Breast epithelium (tissue), 3 donors: Measurements from ENCODE around the gene KRT4.

Source experiments
- POLR2A ChIP-seq: fragments of 450-650 bp; IDR thresholded peaks from one replicate; pipeline ENCODE4 v1.6.1; 2016; ENCODE audit warnings: antibody characterized with exemption, mild to moderate bottlenecking, moderate library complexity
- POLR2AphosphoS5 ChIP-seq, 3 donors: sonication (generic); formaldehyde crosslinking; IDR thresholded peaks; one replicate each; pipeline ENCODE4 v1.6.1; 2017; ENCODE audit warnings: antibody characterized with exemption in 3 of 3
- TF ChIP-seq, protein P1 (sequence below), 3 donors: fragments of 450-650 bp; IDR thresholded peaks; one replicate each; pipeline ENCODE4 v1.5.1; 2016 to 2017; ENCODE audit warnings: antibody characterized with exemption in 3 of 3, mild to moderate bottlenecking in 3 of 3, moderate library complexity in 3 of 3

DNA sequence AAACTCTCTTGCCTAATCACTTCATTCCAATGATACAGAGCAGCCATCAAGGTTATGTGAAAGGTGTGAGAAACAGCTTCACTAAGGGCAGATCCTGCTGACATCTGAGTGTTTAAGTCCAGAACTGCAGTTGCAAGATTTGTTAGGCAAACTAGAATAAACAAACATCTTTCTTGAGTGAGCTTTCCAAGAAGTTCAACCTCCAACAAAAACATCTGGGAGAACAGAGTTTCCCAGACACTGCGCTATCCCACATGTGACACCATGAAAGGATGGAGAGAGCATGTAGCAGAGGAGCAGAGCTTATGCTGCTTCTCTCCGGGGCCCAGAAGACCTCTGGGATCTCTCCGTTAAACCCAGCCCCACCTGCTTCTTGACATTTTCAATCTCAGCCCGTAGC, 42.4 kb downstream of the KRT4 start:
- TF ChIP-seq POLR2A (no peak), POLR2AphosphoS5 (IDR thresholded peaks at IDR 0.05) (no peak)
- TF ChIP-seq, protein P1, sequence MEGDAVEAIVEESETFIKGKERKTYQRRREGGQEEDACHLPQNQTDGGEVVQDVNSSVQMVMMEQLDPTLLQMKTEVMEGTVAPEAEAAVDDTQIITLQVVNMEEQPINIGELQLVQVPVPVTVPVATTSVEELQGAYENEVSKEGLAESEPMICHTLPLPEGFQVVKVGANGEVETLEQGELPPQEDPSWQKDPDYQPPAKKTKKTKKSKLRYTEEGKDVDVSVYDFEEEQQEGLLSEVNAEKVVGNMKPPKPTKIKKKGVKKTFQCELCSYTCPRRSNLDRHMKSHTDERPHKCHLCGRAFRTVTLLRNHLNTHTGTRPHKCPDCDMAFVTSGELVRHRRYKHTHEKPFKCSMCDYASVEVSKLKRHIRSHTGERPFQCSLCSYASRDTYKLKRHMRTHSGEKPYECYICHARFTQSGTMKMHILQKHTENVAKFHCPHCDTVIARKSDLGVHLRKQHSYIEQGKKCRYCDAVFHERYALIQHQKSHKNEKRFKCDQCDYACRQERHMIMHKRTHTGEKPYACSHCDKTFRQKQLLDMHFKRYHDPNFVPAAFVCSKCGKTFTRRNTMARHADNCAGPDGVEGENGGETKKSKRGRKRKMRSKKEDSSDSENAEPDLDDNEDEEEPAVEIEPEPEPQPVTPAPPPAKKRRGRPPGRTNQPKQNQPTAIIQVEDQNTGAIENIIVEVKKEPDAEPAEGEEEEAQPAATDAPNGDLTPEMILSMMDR (IDR thresholded peaks at IDR 0.05): no peak
